PC-9 (cell line): ENCODE results near the gene LTB. TPM values are rescaled to one million over a fixed set of nuclear protein-coding genes. Genes with fewer than 3 reads are reported as not detected.

Source experiments
- BruUV-seq: library from RNA; stranded (reverse); fragments of 400-500 nt; replicated peaks from 2 replicates; lab custom pipeline; 2021; lab: Mats Ljungman, UMichigan
- CTCF ChIA-PET: fragments of 300-600 bp; sonication (Branson Sonifier 250); formaldehyde crosslinking; loops from one replicate; lab custom pipeline; 2022; ENCODE audit warnings: antibody characterized with exemption; lab: Charles Lee
- POLR2A ChIA-PET: fragments of 300-600 bp; sonication (Branson Sonifier 250); formaldehyde crosslinking; loops from one replicate; lab custom pipeline; 2022; ENCODE audit warnings: antibody characterized with exemption; ENCODE audit not compliant: unreplicated experiment; lab: Charles Lee
- DNase-seq, 2 experiments: peaks; one replicate each; pipeline versions ENCODE4 v3.0.0 to v3.0.0-alpha.2; 2015 to 2022; ENCODE audit warnings: mixed read lengths in 1 of 2
- H2AFZ ChIP-seq: fragments of 200-600 bp; sonication (generic); 2 replicates; pipeline ENCODE4 v1.8.1; 2017; ENCODE audit warnings: antibody characterized with exemption
- H3F3A ChIP-seq: fragments of 200-600 bp; sonication (generic); 2 replicates; pipeline ENCODE4 v1.8.1; 2017; ENCODE audit warnings: antibody characterized with exemption, mild to moderate bottlenecking, low read depth; ENCODE audit not compliant: insufficient read depth
- H3K27ac ChIP-seq: fragments of 200-600 bp; sonication (generic); 2 replicates; pipeline ENCODE4 v1.6.1; 2016; ENCODE audit warnings: mixed run types
- H3K27me3 ChIP-seq: fragments of 200-600 bp; sonication (generic); 2 replicates; pipeline ENCODE4 v1.6.1; 2016; ENCODE audit warnings: low read depth, mixed run types; ENCODE audit not compliant: insufficient read depth
- H3K36me3 ChIP-seq: fragments of 200-600 bp; sonication (generic); 2 replicates; pipeline ENCODE4 v1.6.1; 2016; ENCODE audit warnings: low read depth, mixed run types
- H3K4me1 ChIP-seq: fragments of 200-600 bp; sonication (generic); replicated peaks from 2 replicates; pipeline ENCODE4 v1.6.1; 2016; ENCODE audit warnings: mixed run types; ENCODE audit not compliant: insufficient read depth
- H3K4me2 ChIP-seq: fragments of 200-600 bp; sonication (generic); 2 replicates; pipeline ENCODE4 v1.6.1; 2017; ENCODE audit warnings: mixed run types
- H3K4me3 ChIP-seq: fragments of 200-600 bp; sonication (generic); 2 replicates; pipeline ENCODE4 v1.6.1; 2016; ENCODE audit warnings: mixed run types
- H3K79me2 ChIP-seq: fragments of 200-600 bp; sonication (generic); 2 replicates; pipeline ENCODE4 v1.6.1; 2017; ENCODE audit warnings: low read depth, mixed run types
- H3K9me2 ChIP-seq: fragments of 200-600 bp; sonication (generic); 2 replicates; pipeline ENCODE4 v1.8.1; 2017; ENCODE audit warnings: mild to moderate bottlenecking; ENCODE audit not compliant: insufficient read depth
- H3K9me3 ChIP-seq: fragments of 200-600 bp; sonication (generic); 2 replicates; pipeline ENCODE4 v1.8.1; 2016; ENCODE audit warnings: low read depth; ENCODE audit not compliant: insufficient read depth
- H4K20me1 ChIP-seq: fragments of 200-600 bp; sonication (generic); 2 replicates; pipeline ENCODE4 v1.8.1; 2017; ENCODE audit not compliant: insufficient read depth
- EZH2 ChIP-seq: fragments of 200-600 bp; sonication (generic); IDR thresholded peaks from 2 replicates; pipeline ENCODE4 v1.8.0; 2017; ENCODE audit warnings: antibody characterized with exemption, low read depth
- intact Hi-C: fragments of 100-400 bp; cut with micrococcal nuclease; formaldehyde crosslinking; loops from one replicate; pipeline ENCODE4 v1.10.0; 2022; ENCODE audit not compliant: unreplicated experiment
- total RNA-seq: library from RNA; stranded (reverse); gene quantifications from 2 replicates; pipeline ENCODE4 v1.2.3, GENCODE V29; 2021
- TF ChIP-seq, protein P1 (sequence below): fragments of 200-600 bp; sonication (generic); conservative IDR thresholded peaks from 2 replicates; pipeline ENCODE4 v1.6.1; 2017; ENCODE audit warnings: mixed run types, antibody characterized with exemption, mild to moderate bottlenecking, moderate library complexity

Gene LTB
- total RNA-seq, 1 experiment from 2014 or later = not detected

DNA sequence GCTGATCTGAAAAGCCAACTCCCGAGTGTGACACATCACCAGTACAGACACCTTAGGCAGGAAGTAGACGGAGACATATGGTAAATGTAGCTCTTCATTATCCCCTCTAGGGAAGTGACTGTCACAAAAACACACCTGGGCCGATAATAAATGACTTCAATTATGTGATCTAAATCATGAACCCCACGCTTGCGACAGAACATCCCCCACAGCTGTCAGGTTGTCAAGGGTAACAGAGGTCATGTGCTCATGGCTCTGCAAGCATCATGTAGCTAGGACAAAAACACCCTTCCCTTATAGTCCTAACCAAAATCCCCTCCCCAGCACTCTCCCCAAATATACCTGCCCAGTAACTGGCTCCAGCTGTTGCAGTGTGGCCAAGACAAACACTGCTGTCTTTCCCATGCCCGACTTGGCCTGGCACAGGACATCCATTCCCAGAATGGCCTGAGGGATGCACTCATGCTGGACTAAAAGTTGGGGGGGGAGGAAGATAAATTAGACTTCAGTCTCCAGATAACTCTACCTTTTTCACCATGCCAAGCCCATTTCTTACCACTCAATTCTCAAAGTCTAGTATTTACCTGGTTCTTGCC lies 43.3 kb downstream of the LTB start:
- TF ChIP-seq EZH2 = no peak
- TF ChIP-seq, protein P1, sequence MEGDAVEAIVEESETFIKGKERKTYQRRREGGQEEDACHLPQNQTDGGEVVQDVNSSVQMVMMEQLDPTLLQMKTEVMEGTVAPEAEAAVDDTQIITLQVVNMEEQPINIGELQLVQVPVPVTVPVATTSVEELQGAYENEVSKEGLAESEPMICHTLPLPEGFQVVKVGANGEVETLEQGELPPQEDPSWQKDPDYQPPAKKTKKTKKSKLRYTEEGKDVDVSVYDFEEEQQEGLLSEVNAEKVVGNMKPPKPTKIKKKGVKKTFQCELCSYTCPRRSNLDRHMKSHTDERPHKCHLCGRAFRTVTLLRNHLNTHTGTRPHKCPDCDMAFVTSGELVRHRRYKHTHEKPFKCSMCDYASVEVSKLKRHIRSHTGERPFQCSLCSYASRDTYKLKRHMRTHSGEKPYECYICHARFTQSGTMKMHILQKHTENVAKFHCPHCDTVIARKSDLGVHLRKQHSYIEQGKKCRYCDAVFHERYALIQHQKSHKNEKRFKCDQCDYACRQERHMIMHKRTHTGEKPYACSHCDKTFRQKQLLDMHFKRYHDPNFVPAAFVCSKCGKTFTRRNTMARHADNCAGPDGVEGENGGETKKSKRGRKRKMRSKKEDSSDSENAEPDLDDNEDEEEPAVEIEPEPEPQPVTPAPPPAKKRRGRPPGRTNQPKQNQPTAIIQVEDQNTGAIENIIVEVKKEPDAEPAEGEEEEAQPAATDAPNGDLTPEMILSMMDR = no peak
- CTCF ChIA-PET = no interaction called here

DNA sequence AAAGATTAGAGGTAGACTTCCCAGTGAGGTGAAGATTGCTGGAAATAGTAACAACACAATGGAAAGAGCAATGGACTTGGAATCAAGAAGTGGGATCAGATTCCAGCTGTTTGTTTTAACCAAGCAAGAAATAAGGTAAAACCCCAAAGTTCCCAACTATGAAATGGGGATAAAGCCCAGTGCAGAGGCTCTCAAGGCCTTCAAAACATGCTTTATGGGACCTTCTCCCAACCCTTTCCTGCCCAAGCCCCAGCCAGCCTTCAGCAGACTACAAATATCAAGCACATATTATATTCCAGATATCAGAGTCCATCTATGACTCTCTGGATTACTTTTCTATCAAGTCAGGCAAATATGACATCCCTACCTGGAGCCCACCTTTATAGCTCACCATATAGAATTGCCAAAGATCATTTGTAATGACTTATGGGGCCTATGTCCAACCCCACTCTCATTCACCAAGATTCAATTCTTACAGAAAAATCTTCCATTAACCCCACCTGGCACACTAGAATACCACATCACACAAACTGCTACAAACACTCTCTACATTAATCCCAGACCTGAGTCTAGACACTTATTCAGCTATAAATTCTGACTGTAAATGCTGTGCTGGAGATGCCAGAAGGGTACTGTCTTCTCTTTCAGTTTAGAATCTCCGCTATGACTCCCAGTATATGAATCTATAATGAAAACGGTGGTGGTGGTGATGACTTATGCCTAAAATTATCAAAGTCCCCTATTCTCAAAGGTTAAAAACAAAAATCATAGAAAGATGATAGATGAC lies 46.5 kb downstream of the LTB start:
- Histone ChIP-seq H3K4me1 (peaks cover 21% of the 10 kb centered on the region), H3K27me3 (no peaks in the 10 kb centered on the region), H3K4me2 (no peak overlapping the region), H3K27ac (no peak overlapping the region), H3K36me3 (peaks cover 77% of the 10 kb centered on the region), H2AFZ (no peak overlapping the region), H3F3A (peaks cover 69% of the 10 kb centered on the region), H3K4me3 (no peak overlapping the region), H3K9me2 (no peaks in the 10 kb centered on the region), H3K9me3 (no peaks in the 10 kb centered on the region), H3K79me2 (peaks cover 58% of the 10 kb centered on the region), H4K20me1 (peaks cover 95% of the 10 kb centered on the region)
- DNase-seq = no peak
- CTCF ChIA-PET = no interaction called here
- no TSS peak for BruUV-seq
- POLR2A ChIA-PET = no interaction called here
- TF ChIP-seq, protein P1 = no peak
- TF ChIP-seq EZH2 = no peak
- intact Hi-C loops = no loop called here

More for the DNA sequence above, 43.3 kb downstream of the LTB start:
- no TSS peak for BruUV-seq
- Histone ChIP-seq H3K79me2 (peaks cover 76% of the 10 kb centered on the region), H3F3A (peaks cover 61% of the 10 kb centered on the region; the same call in 1 of the 2 replicates), H2AFZ (no peak overlapping the region), H3K27me3 (no peaks in the 10 kb centered on the region), H3K4me3 (peak overlapping the region; percentile 75; the same call in 1 of the 2 replicates), H3K4me1 (peaks cover 29% of the 10 kb centered on the region), H3K36me3 (peaks cover 51% of the 10 kb centered on the region), H3K4me2 (peak overlapping the region; percentile 76), H3K9me2 (no peaks in the 10 kb centered on the region), H3K27ac (no peak overlapping the region), H4K20me1 (peaks cover 70% of the 10 kb centered on the region), H3K9me3 (no peaks in the 10 kb centered on the region)
- POLR2A ChIA-PET = no interaction called here
- DNase-seq = no peak
- intact Hi-C loops = no loop called here

DNA sequence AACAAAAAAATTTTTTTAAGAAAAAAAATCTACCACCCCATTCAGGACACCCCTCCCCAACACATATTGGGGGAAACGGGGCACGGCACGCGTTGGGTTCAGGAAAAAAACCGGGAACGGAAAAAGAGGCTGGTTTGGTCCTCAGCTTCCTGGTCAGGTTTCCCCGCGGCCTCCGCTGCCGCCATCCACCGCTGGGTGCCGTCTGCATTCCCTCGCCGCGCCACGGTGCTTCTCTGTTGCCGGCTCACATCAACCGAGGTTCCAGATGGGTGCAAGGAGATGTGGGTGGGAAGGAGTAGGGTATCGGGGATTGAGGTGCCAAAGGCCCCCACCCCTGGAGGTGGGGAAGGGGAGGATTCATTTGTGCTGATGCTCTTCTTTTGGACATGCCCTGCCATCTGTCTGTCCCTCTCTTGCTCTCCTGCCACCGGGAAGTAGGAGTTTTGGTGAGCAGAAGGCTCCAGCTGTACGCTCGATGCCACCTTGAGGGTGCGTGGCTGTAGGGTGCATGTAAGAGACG lies 47.6 kb downstream of the LTB start:
- TF ChIP-seq EZH2 = no peak
- TF ChIP-seq, protein P1 = no peak
- ChIA-PET POLR2A (no interaction called here), CTCF (no interaction called here)
- no peak overlapping the region for H3K27ac ChIP-seq
- peaks cover 94% of the 10 kb centered on the region for H4K20me1 ChIP-seq
- H3K4me2 ChIP-seq = no peak overlapping the region
- no TSS peak for BruUV-seq
- H3K4me1 ChIP-seq = peaks cover 10% of the 10 kb centered on the region
- no peak overlapping the region for H3K4me3 ChIP-seq
- no peaks in the 10 kb centered on the region for H3K27me3 ChIP-seq
- DNase-seq = no peak
- H3K79me2 ChIP-seq = peaks cover 47% of the 10 kb centered on the region
- H2AFZ ChIP-seq = no peak overlapping the region
- intact Hi-C loops = no loop called here
- peaks cover 72% of the 10 kb centered on the region for H3F3A ChIP-seq
- no peaks in the 10 kb centered on the region for H3K9me2 ChIP-seq
- no peaks in the 10 kb centered on the region for H3K9me3 ChIP-seq
- H3K36me3 ChIP-seq = peaks cover 68% of the 10 kb centered on the region
